ENCODE measurements around the gene PGGHG.
"Not testable (repeated sequence)": the region's sequence is repeated elsewhere in the genome, so short reads cannot be mapped to it uniquely, and the experiment has no call there.

Gene PGGHG

DNA sequence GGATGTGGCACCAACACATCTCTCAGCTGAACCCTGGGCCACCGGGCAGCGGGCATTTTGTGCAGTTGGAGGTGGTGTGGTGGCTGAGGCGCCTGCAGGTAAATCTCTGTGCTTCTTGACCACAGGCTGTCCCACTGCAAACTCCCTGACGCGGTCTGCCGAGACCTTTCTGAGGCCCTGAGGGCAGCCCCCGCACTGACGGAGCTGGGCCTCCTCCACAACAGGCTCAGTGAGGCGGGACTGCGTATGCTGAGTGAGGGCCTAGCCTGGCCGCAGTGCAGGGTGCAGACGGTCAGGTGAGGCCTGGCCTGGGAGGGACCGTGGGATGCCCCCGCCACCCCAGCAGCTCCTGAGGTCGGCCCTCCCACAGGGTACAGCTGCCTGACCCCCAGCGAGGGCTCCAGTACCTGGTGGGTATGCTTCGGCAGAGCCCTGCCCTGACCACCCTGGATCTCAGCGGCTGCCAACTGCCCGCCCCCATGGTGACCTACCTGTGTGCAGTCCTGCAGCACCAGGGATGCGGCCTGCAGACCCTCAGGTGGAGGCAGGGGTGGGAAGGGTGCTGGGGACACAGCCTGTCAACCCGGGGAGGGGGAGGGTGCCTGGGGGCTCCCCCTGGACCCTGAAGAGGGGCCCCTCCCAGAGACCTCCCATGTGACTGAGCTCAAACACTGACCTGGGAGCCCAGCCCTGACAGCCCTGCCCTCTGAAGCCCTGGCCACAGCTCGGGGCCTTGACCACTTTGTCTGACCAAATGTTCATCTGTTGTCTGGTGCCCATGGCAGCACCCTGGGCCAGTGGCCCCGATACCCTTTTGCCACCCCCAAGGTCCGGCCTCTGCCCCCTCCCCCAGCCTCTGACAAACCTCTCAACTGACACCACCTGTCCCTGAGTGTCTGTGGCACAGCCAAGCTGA lies 4.6 kb upstream of the PGGHG start:
- DNase-seq: no peak
- H3K27me3 ChIP-seq (replicated peaks in 2 of 5; ENCODE audit: control insufficient read depth in 4 of 5, insufficient read depth in 5 of 5, low read length in 4 of 5): peaks cover 0 to 62% (median 27%) of the 10 kb centered on the region in 5 experiments
- peaks cover 0 to 42% (median 33%) of the 10 kb centered on the region in 4 experiments for H3K4me1 ChIP-seq (ENCODE audit: control extremely low read depth in 1 of 4, control insufficient read depth in 4 of 4, insufficient read depth in 4 of 4, low read length in 3 of 4)
- no peak overlapping the region for H3K4me3 ChIP-seq (ENCODE audit: control insufficient read depth in 1 of 7, extremely low read depth in 1 of 7, insufficient read depth in 4 of 7, low read depth in 2 of 7, low read length in 6 of 7)
- 95% methylated on average over 20 of the region's 24 CpGs for WGBS (ENCODE audit: insufficient coverage)
- H3K36me3 ChIP-seq (ENCODE audit: control insufficient read depth in 4 of 4, insufficient read depth in 4 of 4, low read length in 3 of 4): no peaks in the 10 kb centered on the region
- no peaks in the 10 kb centered on the region for H3K9me3 ChIP-seq (ENCODE audit: control extremely low read depth in 1 of 5, control insufficient read depth in 4 of 5, insufficient read depth in 2 of 5, low read depth in 1 of 5, low read length in 4 of 5)
- ChIA-PET POLR2A (no interaction called here), CTCF (interaction anchor here (0.7 to 2.2 kb wide), 5 partner anchors 9 to 71 kb away, joined by 3 to 7 read pairs (median 3); partner anchors contain the start of gene IFITM5)
- H3K27ac ChIP-seq (ENCODE audit: insufficient read depth in 1 of 2, low read depth in 1 of 2, low read length in 2 of 2, poor library complexity in 1 of 2, severe bottlenecking in 2 of 2): no peak overlapping the region

DNA sequence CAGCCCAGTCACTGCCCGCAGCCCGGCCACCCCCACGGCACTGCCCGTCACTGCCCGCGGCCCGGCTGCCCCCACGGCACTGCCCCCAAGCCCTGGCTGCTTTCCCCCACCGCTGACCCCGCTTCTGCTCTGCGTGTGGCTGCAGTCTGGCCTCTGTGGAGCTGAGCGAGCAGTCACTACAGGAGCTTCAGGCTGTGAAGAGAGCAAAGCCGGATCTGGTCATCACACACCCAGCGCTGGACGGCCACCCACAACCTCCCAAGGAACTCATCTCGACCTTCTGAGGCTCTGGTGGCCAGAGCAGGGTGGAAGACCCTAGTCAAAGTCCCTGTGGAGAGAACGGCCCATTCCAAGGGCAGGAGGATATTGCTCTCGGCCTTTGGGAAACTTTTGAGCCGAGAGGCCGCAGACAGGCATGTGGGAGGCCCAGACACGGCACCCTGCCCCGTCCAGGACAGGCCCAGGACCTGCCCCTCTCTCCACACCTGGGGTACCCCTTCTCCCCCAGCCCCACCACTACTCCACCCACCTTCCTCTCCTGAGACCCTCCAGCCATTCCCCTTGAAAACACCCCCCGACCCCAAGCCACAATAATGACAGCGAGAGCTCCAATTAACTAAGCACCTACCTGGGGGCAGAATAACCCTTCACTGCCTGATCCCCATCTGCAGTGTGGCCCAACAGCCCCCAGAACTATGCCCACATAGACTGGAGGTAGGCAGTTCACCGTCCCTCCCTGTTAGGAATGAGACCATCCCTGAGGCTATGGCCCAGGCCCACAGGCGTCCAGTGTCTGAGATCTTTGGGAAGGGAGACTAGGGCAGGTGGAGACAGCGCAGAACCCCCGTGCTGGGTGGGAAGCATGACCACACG lies 3.7 kb upstream of the PGGHG start:
- POLR2A ChIA-PET: no interaction called here
- WGBS (ENCODE audit: insufficient coverage): 90% methylated on average over 15 of the region's 29 CpGs
- Histone ChIP-seq H3K36me3 (ENCODE audit: control insufficient read depth in 4 of 4, insufficient read depth in 4 of 4, low read length in 3 of 4) (no peaks in the 10 kb centered on the region), H3K9me3 (ENCODE audit: control extremely low read depth in 1 of 5, control insufficient read depth in 4 of 5, insufficient read depth in 2 of 5, low read depth in 1 of 5, low read length in 4 of 5) (no peaks in the 10 kb centered on the region), H3K4me1 (ENCODE audit: control extremely low read depth in 1 of 4, control insufficient read depth in 4 of 4, insufficient read depth in 4 of 4, low read length in 3 of 4) (peaks cover 0 to 39% (median 31%) of the 10 kb centered on the region in 4 experiments), H3K4me3 (ENCODE audit: control insufficient read depth in 1 of 7, extremely low read depth in 1 of 7, insufficient read depth in 4 of 7, low read depth in 2 of 7, low read length in 6 of 7) (no peak overlapping the region), H3K27ac (ENCODE audit: insufficient read depth in 1 of 2, low read depth in 1 of 2, low read length in 2 of 2, poor library complexity in 1 of 2, severe bottlenecking in 2 of 2) (no peak overlapping the region), H3K27me3 (replicated peaks in 2 of 5; ENCODE audit: control insufficient read depth in 4 of 5, insufficient read depth in 5 of 5, low read length in 4 of 5) (peaks cover 0 to 54% (median 27%) of the 10 kb centered on the region in 5 experiments)
- CTCF ChIA-PET: no interaction called here
- DNase-seq: no peak

DNA sequence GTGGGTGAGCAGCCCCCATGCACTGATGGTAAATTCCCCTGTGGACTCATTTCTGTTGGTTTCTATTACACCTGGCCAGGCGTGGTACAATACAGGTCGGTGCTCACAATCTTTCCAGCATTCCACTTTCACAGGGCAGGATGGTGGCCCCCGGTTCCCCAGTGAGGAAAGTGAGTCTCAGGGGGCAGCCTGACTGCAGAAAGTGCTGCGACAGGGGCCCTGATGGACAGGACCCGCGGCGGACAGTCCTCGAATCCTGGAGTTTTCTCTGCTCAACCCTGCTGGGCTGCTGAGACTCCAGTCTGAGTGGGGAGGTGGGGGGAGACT lies 3.1 kb upstream of the PGGHG start:
- Histone ChIP-seq H3K36me3 (ENCODE audit: control insufficient read depth in 4 of 4, insufficient read depth in 4 of 4, low read length in 3 of 4) (no peaks in the 10 kb centered on the region), H3K4me1 (ENCODE audit: control extremely low read depth in 1 of 4, control insufficient read depth in 4 of 4, insufficient read depth in 4 of 4, low read length in 3 of 4) (peaks cover 0 to 33% (median 25%) of the 10 kb centered on the region in 4 experiments), H3K27me3 (replicated peaks in 2 of 5; ENCODE audit: control insufficient read depth in 4 of 5, insufficient read depth in 5 of 5, low read length in 4 of 5) (peaks cover 0 to 48% (median 27%) of the 10 kb centered on the region in 5 experiments), H3K4me3 (ENCODE audit: control insufficient read depth in 1 of 7, extremely low read depth in 1 of 7, insufficient read depth in 4 of 7, low read depth in 2 of 7, low read length in 6 of 7) (no peak overlapping the region), H3K9me3 (ENCODE audit: control extremely low read depth in 1 of 5, control insufficient read depth in 4 of 5, insufficient read depth in 2 of 5, low read depth in 1 of 5, low read length in 4 of 5) (no peaks in the 10 kb centered on the region), H3K27ac (ENCODE audit: insufficient read depth in 1 of 2, low read depth in 1 of 2, low read length in 2 of 2, poor library complexity in 1 of 2, severe bottlenecking in 2 of 2) (no peak overlapping the region)
- ChIA-PET CTCF (interaction anchor here (1.5 kb wide), 1 partner anchor 21 kb away, joined by 4 read pairs; no protein-coding TSS in a partner anchor), POLR2A (no interaction called here)
- no peak for DNase-seq
- 100% methylated on average over 2 of the region's 8 CpGs for WGBS (ENCODE audit: insufficient coverage)

DNA sequence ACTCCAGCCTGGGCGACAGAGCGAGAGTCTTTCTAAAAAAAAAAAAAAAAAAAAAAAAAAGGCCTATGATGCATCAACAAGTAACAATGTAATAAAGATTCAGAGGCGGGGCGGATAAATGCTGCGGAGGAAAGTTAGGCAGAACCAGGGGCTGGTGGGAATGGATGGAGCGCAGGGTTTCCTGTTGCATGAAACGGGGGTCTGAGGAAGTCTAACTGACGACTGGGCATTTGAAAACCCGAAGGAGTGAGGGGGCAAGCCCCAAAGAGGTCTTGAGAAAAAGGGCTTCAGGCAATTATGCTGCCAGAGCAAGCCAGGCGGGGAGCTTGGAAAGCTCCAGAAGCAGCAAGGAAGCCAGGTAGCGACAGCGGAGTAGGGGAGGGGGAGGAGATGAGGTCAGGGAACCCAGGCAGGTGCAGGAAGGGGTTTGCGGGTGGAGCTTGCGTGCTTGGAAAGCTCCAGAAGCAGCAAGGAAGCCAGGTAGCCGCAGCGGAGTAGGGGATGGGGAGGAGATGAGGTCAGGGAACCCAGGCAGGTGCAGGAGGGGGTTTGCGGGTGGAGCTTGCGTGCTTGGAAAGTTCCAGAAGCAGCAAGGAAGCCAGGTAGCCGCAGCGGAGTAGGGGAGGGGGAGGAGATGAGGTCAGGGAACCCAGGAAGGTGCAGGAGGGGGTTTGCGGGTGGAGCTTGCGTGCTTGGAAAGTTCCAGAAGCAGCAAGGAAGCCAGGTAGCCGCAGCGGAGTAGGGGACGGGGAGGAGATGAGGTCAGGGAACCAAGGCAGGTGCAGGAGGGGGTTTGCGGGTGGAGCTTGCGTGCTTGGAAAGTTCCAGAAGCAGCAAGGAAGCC lies 1.7 kb upstream of the PGGHG start:
- DNase-seq; H3K36me3 ChIP-seq (ENCODE audit: control insufficient read depth in 4 of 4, insufficient read depth in 4 of 4, low read length in 3 of 4); H3K27ac ChIP-seq (ENCODE audit: insufficient read depth in 1 of 2, low read depth in 1 of 2, low read length in 2 of 2, poor library complexity in 1 of 2, severe bottlenecking in 2 of 2); POLR2A ChIA-PET; H3K4me3 ChIP-seq (ENCODE audit: control insufficient read depth in 1 of 7, extremely low read depth in 1 of 7, insufficient read depth in 4 of 7, low read depth in 2 of 7, low read length in 6 of 7); H3K9me3 ChIP-seq (ENCODE audit: control extremely low read depth in 1 of 5, control insufficient read depth in 4 of 5, insufficient read depth in 2 of 5, low read depth in 1 of 5, low read length in 4 of 5): not testable (repeated sequence)
- H3K27me3 ChIP-seq (replicated peaks in 2 of 5; ENCODE audit: control insufficient read depth in 4 of 5, insufficient read depth in 5 of 5, low read length in 4 of 5): peaks cover 0 to 34% (median 18%) of the 10 kb centered on the region in 5 experiments
- H3K4me1 ChIP-seq (ENCODE audit: control extremely low read depth in 1 of 4, control insufficient read depth in 4 of 4, insufficient read depth in 4 of 4, low read length in 3 of 4): peaks cover 0 to 23% (median 17%) of the 10 kb centered on the region in 4 experiments
- CTCF ChIA-PET: interaction anchor here (1.5 kb wide), 2 partner anchors 9 to 19 kb away, joined by 4 to 5 read pairs; partner anchors contain the start of gene NLRP6
- 89% methylated on average over 19 of the region's 27 CpGs for WGBS (ENCODE audit: insufficient coverage)

DNA sequence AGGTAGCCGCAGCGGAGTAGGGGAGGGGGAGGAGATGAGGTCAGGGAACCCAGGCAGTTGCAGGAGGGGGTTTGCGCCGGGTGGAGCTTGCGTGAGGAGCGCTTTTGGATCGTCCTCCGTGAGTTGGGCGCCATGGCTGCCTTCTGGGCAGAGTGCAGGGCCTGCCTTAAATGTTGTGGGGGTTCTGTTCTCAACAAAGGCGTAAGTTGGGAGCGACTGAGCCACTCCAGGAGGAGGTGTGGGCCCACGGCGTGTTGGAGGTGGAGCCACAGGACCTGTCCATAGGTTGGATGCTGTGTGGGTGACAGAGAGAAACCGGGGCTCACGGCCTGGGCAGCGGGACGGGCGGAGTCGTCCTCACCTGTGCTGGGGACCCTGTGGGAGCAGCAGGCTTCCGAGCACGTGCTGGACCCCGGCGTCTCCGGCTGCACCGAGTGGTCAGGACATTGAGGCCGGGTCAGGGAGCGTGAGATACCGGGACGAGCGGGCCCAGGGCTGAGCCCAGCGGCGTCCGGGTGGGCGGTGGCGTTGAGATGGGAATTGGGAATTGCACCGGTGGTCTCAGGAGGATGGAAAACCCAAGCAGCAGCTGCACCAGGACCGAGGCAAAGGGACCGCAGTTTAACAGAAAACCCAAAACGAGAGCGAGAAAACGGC lies 977 bp upstream of the PGGHG start:
- peaks cover 0 to 5% (median 0%) of the 10 kb centered on the region in 4 experiments for H3K36me3 ChIP-seq (ENCODE audit: control insufficient read depth in 4 of 4, insufficient read depth in 4 of 4, low read length in 3 of 4)
- H3K27me3 ChIP-seq (replicated peaks in 2 of 5; ENCODE audit: control insufficient read depth in 4 of 5, insufficient read depth in 5 of 5, low read length in 4 of 5): peaks cover 0 to 27% (median 13%) of the 10 kb centered on the region in 5 experiments
- ChIA-PET POLR2A (no interaction called here), CTCF (interaction anchor here (1.5 to 2.8 kb wide), 2 partner anchors 10 to 18 kb away, joined by 5 to 11 read pairs; partner anchors contain the start of gene NLRP6)
- H3K9me3 ChIP-seq (ENCODE audit: control extremely low read depth in 1 of 5, control insufficient read depth in 4 of 5, insufficient read depth in 2 of 5, low read depth in 1 of 5, low read length in 4 of 5): no peaks in the 10 kb centered on the region
- H3K4me1 ChIP-seq (ENCODE audit: control extremely low read depth in 1 of 4, control insufficient read depth in 4 of 4, insufficient read depth in 4 of 4, low read length in 3 of 4): peaks cover 0 to 23% (median 17%) of the 10 kb centered on the region in 4 experiments
- peak overlapping the region in 6 of 7 experiments; percentile 54 to 75 (median 66) for H3K4me3 ChIP-seq (ENCODE audit: control insufficient read depth in 1 of 7, extremely low read depth in 1 of 7, insufficient read depth in 4 of 7, low read depth in 2 of 7, low read length in 6 of 7)
- H3K27ac ChIP-seq (ENCODE audit: insufficient read depth in 1 of 2, low read depth in 1 of 2, low read length in 2 of 2, poor library complexity in 1 of 2, severe bottlenecking in 2 of 2): peak overlapping the region in 1 of 2 experiments; percentile 43
- 43% methylated on average over 37 of the region's 41 CpGs for WGBS (ENCODE audit: insufficient coverage)
- DNase-seq: no peak

DNA sequence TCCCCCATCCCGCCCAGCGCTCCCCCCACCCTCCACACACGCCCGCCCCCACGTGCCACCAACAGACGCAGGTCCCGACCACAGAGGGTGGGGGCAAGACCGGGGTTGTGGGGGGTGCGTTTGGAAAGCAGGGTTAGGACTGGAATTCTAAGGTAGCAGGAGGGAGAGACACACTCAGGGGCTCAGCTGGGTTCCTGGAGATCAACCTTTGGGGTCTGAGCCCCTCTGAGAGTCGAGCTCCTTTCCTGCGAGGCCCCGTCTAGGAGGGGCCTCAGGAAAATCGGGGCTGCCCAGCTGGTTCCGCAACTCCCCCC lies 429 bp downstream of the PGGHG start:
- DNase-seq: peak in 1 of 3 donors; percentile 36
- ChIA-PET POLR2A (interaction anchor here (0.6 kb wide), 1 partner anchor 15 kb away, joined by 4 read pairs; no protein-coding TSS in a partner anchor), CTCF (interaction anchor here (0.8 to 2.8 kb wide), 5 partner anchors 10 to 160 kb away, joined by 3 to 11 read pairs (median 4); partner anchors contain the start of genes IFITM5 and PTDSS2)
- Histone ChIP-seq H3K4me3 (ENCODE audit: control insufficient read depth in 1 of 7, extremely low read depth in 1 of 7, insufficient read depth in 4 of 7, low read depth in 2 of 7, low read length in 6 of 7) (peak overlapping the region in 6 of 7 experiments; percentile 4 to 66 (median 38)), H3K27ac (ENCODE audit: insufficient read depth in 1 of 2, low read depth in 1 of 2, low read length in 2 of 2, poor library complexity in 1 of 2, severe bottlenecking in 2 of 2) (no peak overlapping the region), H3K9me3 (ENCODE audit: control extremely low read depth in 1 of 5, control insufficient read depth in 4 of 5, insufficient read depth in 2 of 5, low read depth in 1 of 5, low read length in 4 of 5) (no peaks in the 10 kb centered on the region), H3K4me1 (ENCODE audit: control extremely low read depth in 1 of 4, control insufficient read depth in 4 of 4, insufficient read depth in 4 of 4, low read length in 3 of 4) (peaks cover 0 to 23% (median 17%) of the 10 kb centered on the region in 4 experiments), H3K36me3 (ENCODE audit: control insufficient read depth in 4 of 4, insufficient read depth in 4 of 4, low read length in 3 of 4) (peaks cover 0 to 16% (median 0%) of the 10 kb centered on the region in 4 experiments), H3K27me3 (replicated peaks in 2 of 5; ENCODE audit: control insufficient read depth in 4 of 5, insufficient read depth in 5 of 5, low read length in 4 of 5) (peaks cover 0 to 19% (median 13%) of the 10 kb centered on the region in 5 experiments)
- 11% methylated on average over 5 of the region's 14 CpGs for WGBS (ENCODE audit: insufficient coverage)
